A673 (cell line): ENCODE measurements around the gene INHBB. TPM values are rescaled to one million over a fixed set of nuclear protein-coding genes. Genes with fewer than 3 reads are reported as not detected.

Experiments
- BruUV-seq: library from RNA; stranded (reverse); fragments of 400-500 nt; replicated peaks from 2 replicates; lab custom pipeline; 2021; lab: Mats Ljungman, UMichigan
- CTCF ChIA-PET: fragments of 300-600 bp; sonication (Branson Sonifier 250); formaldehyde crosslinking; loops from one replicate; lab custom pipeline; 2022; ENCODE audit warnings: antibody characterized with exemption; lab: Charles Lee
- POLR2A ChIA-PET: fragments of 300-600 bp; sonication (Branson Sonifier 250); formaldehyde crosslinking; loops from one replicate; lab custom pipeline; 2022; ENCODE audit warnings: antibody characterized with exemption; ENCODE audit not compliant: low non-redundant PET; lab: Charles Lee
- DNase-seq: peaks from one replicate; pipeline ENCODE4 v3.0.0-alpha.2; 2015; ENCODE audit warnings: low spot score
- H3K27ac ChIP-seq: fragments of 200-600 bp; sonication (generic); 2 replicates; pipeline ENCODE4 v1.5.1; 2016; ENCODE audit warnings: mixed run types, low read depth, mild to moderate bottlenecking, mixed read lengths, antibody characterized with exemption, low read length; ENCODE audit not compliant: poor library complexity, severe bottlenecking
- H3K27me3 ChIP-seq: fragments of 200-600 bp; sonication (generic); replicated peaks from 2 replicates; pipeline ENCODE4 v1.6.1; 2017; ENCODE audit warnings: mixed run types, low read depth, mild to moderate bottlenecking, mixed read lengths, antibody characterized with exemption, low read length; ENCODE audit not compliant: insufficient read depth, poor library complexity
- H3K36me3 ChIP-seq: fragments of 200-600 bp; sonication (generic); 2 replicates; pipeline ENCODE4 v1.6.1; 2016; ENCODE audit warnings: mixed run types, mild to moderate bottlenecking, mixed read lengths, antibody characterized with exemption, low read length; ENCODE audit not compliant: insufficient read depth, poor library complexity, severe bottlenecking
- H3K4me1 ChIP-seq: fragments of 200-600 bp; sonication (generic); 2 replicates; pipeline ENCODE4 v1.6.1; 2017; ENCODE audit warnings: mixed run types, mild to moderate bottlenecking, mixed read lengths, antibody characterized with exemption, low read length; ENCODE audit not compliant: insufficient read depth, poor library complexity, severe bottlenecking
- H3K4me3 ChIP-seq: fragments of 200-600 bp; sonication (generic); 2 replicates; pipeline ENCODE4 v1.5.1; 2016; ENCODE audit warnings: low read depth, mixed run types, mild to moderate bottlenecking, mixed read lengths, low read length; ENCODE audit not compliant: poor library complexity, severe bottlenecking
- H3K9me3 ChIP-seq: fragments of 200-600 bp; sonication (generic); 2 replicates; pipeline ENCODE4 v1.6.1; 2016; ENCODE audit warnings: mixed run types, low read depth, mild to moderate bottlenecking, mixed read lengths, antibody characterized with exemption, low read length; ENCODE audit not compliant: poor library complexity, severe bottlenecking
- CTCF ChIP-seq: fragments of 300-800, 200-600 bp; sonication (generic); conservative IDR thresholded peaks from 2 replicates; pipeline ENCODE4 v1.5.1; 2017; ENCODE audit warnings: low read depth, mild to moderate bottlenecking, antibody characterized with exemption, low read length, moderate library complexity, mixed read lengths
- EZH2 ChIP-seq: fragments of 200-600 bp; sonication (generic); IDR thresholded peaks from 2 replicates; pipeline ENCODE4 v1.6.1; 2017; ENCODE audit warnings: borderline replicate concordance, low read depth, mild to moderate bottlenecking, mixed read lengths, antibody characterized with exemption, low read length; ENCODE audit not compliant: poor library complexity, severe bottlenecking
- intact Hi-C: fragments of 100-400 bp; cut with micrococcal nuclease; formaldehyde crosslinking; loops from one replicate; pipeline ENCODE4 v1.10.0; 2022; ENCODE audit not compliant: unreplicated experiment
- total RNA-seq: library from RNA; stranded (reverse); gene quantifications from 2 replicates; pipeline ENCODE4 v1.2.3, GENCODE V29; 2021

Gene INHBB
- total RNA-seq, 1 experiment from 2014 or later = 0.09 TPM

GRCh38 chr2:120367649-120368048, 21.7 kb downstream of the INHBB start:
- POLR2A ChIA-PET = no interaction called here
- H3K27ac ChIP-seq = no peak overlapping the region
- H3K9me3 ChIP-seq = no peaks in the 10 kb centered on the region
- BruUV-seq = no TSS peak
- no peak overlapping the region for H3K4me3 ChIP-seq
- no peaks in the 10 kb centered on the region for H3K27me3 ChIP-seq
- H3K4me1 ChIP-seq = no peaks in the 10 kb centered on the region
- no peak for TF ChIP-seq EZH2
- no peak for TF ChIP-seq CTCF
- intact Hi-C loops = no loop called here
- H3K36me3 ChIP-seq = no peaks in the 10 kb centered on the region
- DNase-seq = no peak
- CTCF ChIA-PET = no interaction called here

- no peak for TF ChIP-seq CTCF
- no peak for TF ChIP-seq EZH2
- Histone ChIP-seq H3K27me3 (no peaks in the 10 kb centered on the region), H3K4me1 (no peaks in the 10 kb centered on the region), H3K4me3 (no peak overlapping the region), H3K27ac (no peak overlapping the region), H3K36me3 (no peaks in the 10 kb centered on the region), H3K9me3 (no peaks in the 10 kb centered on the region)
- DNase-seq = no peak
- ChIA-PET CTCF (no interaction called here), POLR2A (no interaction called here)
- no TSS peak for BruUV-seq
- intact Hi-C loops = no loop called here
Observed at GRCh38 chr2:120368086-120368485, 22.1 kb downstream of the INHBB start.

- ChIA-PET CTCF (no interaction called here), POLR2A (no interaction called here)
- Histone ChIP-seq H3K27ac (no peak overlapping the region), H3K36me3 (no peaks in the 10 kb centered on the region), H3K4me1 (no peaks in the 10 kb centered on the region), H3K9me3 (no peaks in the 10 kb centered on the region), H3K4me3 (no peak overlapping the region), H3K27me3 (no peaks in the 10 kb centered on the region)
- BruUV-seq = no TSS peak
- intact Hi-C loops = no loop called here
- no peak for DNase-seq
- TF ChIP-seq EZH2 (no peak), CTCF (no peak)
Observed at GRCh38 chr2:120369250-120369649, 23.3 kb downstream of the INHBB start.
